Effector memory CD4-positive, alpha-beta T cell (primary cell): ENCODE measurements around the gene MT1G.
A peak's percentile ranks its signal among the peaks of the same experiment; 100 is the strongest.
"Not testable (repeated sequence)": the region's sequence is repeated elsewhere in the genome, so short reads cannot be mapped to it uniquely, and the experiment has no call there.

ENCODE experiments used
- DNase-seq, 3 donors: peaks; one replicate each; pipeline ENCODE4 v3.0.0-alpha.2; 2020
- H3K27ac ChIP-seq: 2 replicates; pipeline ENCODE4 v1.7.0; 2013; ENCODE audit warnings: mild to moderate bottlenecking, low read length, moderate library complexity; ENCODE audit not compliant: insufficient read depth, poor library complexity, severe bottlenecking
- H3K27me3 ChIP-seq: replicated peaks from 2 replicates; pipeline ENCODE4 v1.7.0; 2013; ENCODE audit warnings: mild to moderate bottlenecking, low read length; ENCODE audit not compliant: insufficient read depth, control insufficient read depth, poor library complexity, severe bottlenecking
- H3K36me3 ChIP-seq: 2 replicates; pipeline ENCODE4 v1.7.0; 2013; ENCODE audit warnings: mild to moderate bottlenecking, low read length, moderate library complexity; ENCODE audit not compliant: control insufficient read depth, insufficient read depth
- H3K4me1 ChIP-seq: 2 replicates; pipeline ENCODE4 v1.7.0; 2013; ENCODE audit warnings: low read length, mild to moderate bottlenecking; ENCODE audit not compliant: control insufficient read depth, insufficient read depth, poor library complexity, severe bottlenecking
- H3K4me3 ChIP-seq: 2 replicates; pipeline ENCODE4 v1.7.0; 2013; ENCODE audit warnings: low read length, low read depth, mild to moderate bottlenecking; ENCODE audit not compliant: insufficient read depth, poor library complexity, severe bottlenecking
- H3K9me3 ChIP-seq: 2 replicates; pipeline ENCODE4 v1.7.0; 2013; ENCODE audit warnings: mild to moderate bottlenecking, low read length, moderate library complexity; ENCODE audit not compliant: control insufficient read depth
- total RNA-seq, 3 donors: gene quantifications; one replicate each; lab custom pipeline; 2026; lab: John Stamatoyannopoulos, UW

The MT1G gene
- total RNA-seq: 0 to 0.19 (median 0) reads per million in 3 donors

- DNase-seq: no peak
These were observed at the start of gene MT1G for GRCh38 chr16:56667581-56668571. Gene MT1G, minus strand, starts transcription at chr16:56668065. Its CDS starts 72 bp downstream, at chr16:56667993.

GRCh38 chr16:56717532-56717931 is 49.7 kb upstream of the MT1G start:
- not testable (repeated sequence) for H3K36me3 ChIP-seq, DNase-seq, H3K4me3 ChIP-seq, H3K9me3 ChIP-seq, H3K27me3 ChIP-seq, H3K4me1 ChIP-seq, H3K27ac ChIP-seq

More at GRCh38 chr16:56667581-56668571, at the start of gene MT1G:
- no peak within 1 kb of the TSS for H3K4me3 ChIP-seq
- H3K27ac ChIP-seq: no peak within 1 kb of the TSS
- H3K4me1 ChIP-seq: peaks cover 4% of the 10 kb centered on the region
- no peaks in the 10 kb centered on the region for H3K36me3 ChIP-seq
- no peaks in the 10 kb centered on the region for H3K9me3 ChIP-seq
- H3K27me3 ChIP-seq: peaks cover 25% of the 10 kb centered on the region

DNA sequence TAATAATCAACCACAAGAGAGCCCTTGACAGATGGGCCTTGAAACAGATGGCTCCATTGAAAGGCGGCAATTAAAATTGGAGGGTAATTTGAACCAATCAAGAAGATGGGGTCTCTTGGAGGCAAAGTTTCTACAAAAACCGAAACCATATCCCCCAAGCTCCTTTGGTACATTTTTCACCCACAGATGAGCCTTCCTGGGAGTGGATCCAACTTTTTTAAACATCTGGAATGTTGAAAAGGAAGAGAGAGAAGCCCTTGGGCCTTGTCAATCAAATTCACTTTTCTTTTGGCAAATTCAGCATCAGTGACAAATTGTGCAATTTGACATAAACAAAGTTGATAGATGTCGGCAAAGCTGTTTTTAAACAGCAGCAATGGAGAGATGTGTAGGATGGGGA is 48.9 kb upstream of the MT1G start:
- no peak for DNase-seq
- no peaks in the 10 kb centered on the region for H3K27me3 ChIP-seq

GRCh38 chr16:56715126-56715525 is 47.3 kb upstream of the MT1G start:
- H3K4me1 ChIP-seq: no peaks in the 10 kb centered on the region
- H3K36me3 ChIP-seq: no peaks in the 10 kb centered on the region
- DNase-seq: no peak
- no peaks in the 10 kb centered on the region for H3K9me3 ChIP-seq
- H3K27me3 ChIP-seq: no peaks in the 10 kb centered on the region
- no peak overlapping the region for H3K4me3 ChIP-seq
- H3K27ac ChIP-seq: no peak overlapping the region

More for the DNA sequence above, 48.9 kb upstream of the MT1G start:
- Histone ChIP-seq H3K27ac (no peak overlapping the region), H3K4me1 (no peaks in the 10 kb centered on the region), H3K4me3 (no peak overlapping the region), H3K36me3 (no peaks in the 10 kb centered on the region), H3K9me3 (no peaks in the 10 kb centered on the region)

DNA sequence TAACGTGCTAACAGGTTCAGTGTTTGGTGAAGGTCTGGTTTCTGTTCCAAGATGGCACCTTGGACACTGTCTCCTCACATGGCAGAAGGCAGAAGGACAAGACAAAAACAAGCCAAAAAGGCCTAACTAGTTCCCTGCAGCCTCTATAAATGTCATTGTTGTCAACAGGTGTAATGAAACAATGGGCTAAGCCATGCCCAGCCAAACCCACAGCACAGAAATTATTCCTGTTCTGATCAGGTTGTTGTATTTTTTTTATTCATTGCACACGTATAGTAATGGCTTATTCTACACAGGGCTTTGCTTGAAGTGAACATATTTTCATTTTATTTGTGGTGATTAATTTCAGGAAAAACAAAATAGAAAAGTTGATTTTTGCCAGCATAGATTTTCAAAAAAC is 45.9 kb upstream of the MT1G start:
- Histone ChIP-seq H3K4me3 (no peak overlapping the region), H3K27ac (no peak overlapping the region), H3K4me1 (peaks cover 4% of the 10 kb centered on the region), H3K27me3 (no peaks in the 10 kb centered on the region), H3K36me3 (no peaks in the 10 kb centered on the region), H3K9me3 (no peaks in the 10 kb centered on the region)
- no peak for DNase-seq

- H3K27ac ChIP-seq: no peak overlapping the region
- no peak overlapping the region for H3K4me3 ChIP-seq
- no peaks in the 10 kb centered on the region for H3K9me3 ChIP-seq
- H3K4me1 ChIP-seq: peaks cover 7% of the 10 kb centered on the region
- no peaks in the 10 kb centered on the region for H3K27me3 ChIP-seq
- DNase-seq: no peak
- no peaks in the 10 kb centered on the region for H3K36me3 ChIP-seq
These were observed 44.0 kb upstream of the MT1G start for GRCh38 chr16:56711862-56712261.

DNA sequence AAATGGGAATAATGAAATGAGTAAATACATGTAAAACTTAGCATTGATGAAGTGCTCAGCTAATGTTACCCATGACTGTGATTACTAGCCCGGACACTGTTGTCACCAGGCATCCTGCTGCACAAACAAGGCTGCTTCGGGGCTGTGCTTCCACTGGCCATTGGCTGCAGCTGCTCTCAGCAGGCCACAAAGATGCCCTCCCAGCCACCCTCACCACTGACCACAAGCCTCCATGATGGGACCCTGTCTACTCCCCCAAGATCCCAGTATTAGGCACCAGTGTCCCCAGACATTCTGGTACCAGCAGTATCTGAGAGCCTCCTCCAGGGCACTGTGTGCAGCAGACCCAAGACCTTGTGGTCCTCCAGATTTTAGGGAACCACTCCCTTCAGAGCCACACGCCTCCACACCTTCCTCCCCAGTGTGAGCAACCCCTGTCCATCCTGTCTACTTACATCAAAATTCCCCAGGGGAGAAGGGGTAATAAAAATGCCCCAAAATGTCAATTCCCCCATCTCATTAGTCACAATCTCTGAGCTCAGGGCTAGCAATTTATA is 42.4 kb upstream of the MT1G start:
- no peaks in the 10 kb centered on the region for H3K9me3 ChIP-seq
- H3K4me1 ChIP-seq: peaks cover 7% of the 10 kb centered on the region
- H3K27me3 ChIP-seq: no peaks in the 10 kb centered on the region
- no peaks in the 10 kb centered on the region for H3K36me3 ChIP-seq
- H3K4me3 ChIP-seq: no peak overlapping the region
- H3K27ac ChIP-seq: no peak overlapping the region
- DNase-seq: no peak

GRCh38 chr16:56709443-56710040 is 41.7 kb upstream of the MT1G start:
- Histone ChIP-seq H3K4me3 (no peak overlapping the region), H3K4me1 (peaks cover 7% of the 10 kb centered on the region), H3K36me3 (no peaks in the 10 kb centered on the region), H3K9me3 (no peaks in the 10 kb centered on the region), H3K27me3 (no peaks in the 10 kb centered on the region), H3K27ac (no peak overlapping the region)
- no peak for DNase-seq

DNA sequence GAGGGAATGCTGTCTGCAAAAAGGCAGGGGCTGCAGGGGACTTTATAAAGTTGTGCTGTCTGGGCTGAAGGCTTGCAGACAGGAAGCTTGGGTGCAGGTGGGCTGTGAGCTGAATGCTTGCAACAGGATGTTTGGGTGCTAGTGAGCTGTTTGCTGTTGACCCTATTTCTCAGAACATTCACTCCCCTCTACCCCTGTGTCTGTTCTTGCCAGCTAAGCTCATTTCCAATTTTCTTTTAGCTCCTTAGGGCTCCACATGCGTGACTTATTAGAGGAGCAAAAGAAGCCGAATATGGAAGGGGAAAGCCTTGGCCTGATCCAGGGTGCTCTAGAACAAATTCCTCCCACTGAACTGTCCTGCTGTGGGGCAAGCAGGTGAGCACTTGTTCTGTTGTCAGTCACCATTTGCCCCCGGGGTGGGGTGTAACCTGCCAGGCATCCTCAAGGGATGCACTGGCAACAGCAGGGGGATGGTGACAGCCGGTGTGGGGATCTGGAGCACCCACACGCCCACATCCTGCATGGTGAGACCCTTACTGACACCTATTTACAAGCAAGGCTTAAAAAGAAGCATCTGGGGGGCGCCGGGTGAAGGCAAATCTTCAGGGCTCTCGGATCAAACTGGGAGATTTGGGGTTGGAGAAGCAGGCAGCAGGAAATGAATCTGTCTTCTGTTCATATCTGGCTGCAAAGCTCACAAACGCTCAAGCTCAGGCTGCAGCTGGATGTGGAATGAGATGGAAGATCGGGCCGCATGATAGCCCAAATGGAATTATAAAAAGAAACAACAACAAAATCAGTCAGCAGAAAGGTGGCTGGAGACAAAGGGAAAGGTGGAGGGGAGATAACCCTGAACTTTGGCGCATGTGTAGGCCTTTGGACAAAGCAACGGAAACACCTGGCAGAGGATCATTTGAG is 40.9 kb upstream of the MT1G start:
- DNase-seq: no peak
- no peaks in the 10 kb centered on the region for H3K36me3 ChIP-seq
- no peak overlapping the region for H3K27ac ChIP-seq
- peak overlapping the region; percentile 17 for H3K4me3 ChIP-seq
- peaks cover 7% of the 10 kb centered on the region for H3K4me1 ChIP-seq
- H3K27me3 ChIP-seq: no peaks in the 10 kb centered on the region
- no peaks in the 10 kb centered on the region for H3K9me3 ChIP-seq
